GOT3 (cell line): ENCODE measurements around the gene CCDC158.
"Not testable (repeated sequence)": the region's sequence is repeated elsewhere in the genome, so short reads cannot be mapped to it uniquely, and the experiment has no call there.

Source experiments
- DNase-seq: peaks from one replicate; lab custom pipeline; 2025; ENCODE audit warnings: mixed read lengths; lab: John Stamatoyannopoulos, UW

Gene CCDC158

DNA sequence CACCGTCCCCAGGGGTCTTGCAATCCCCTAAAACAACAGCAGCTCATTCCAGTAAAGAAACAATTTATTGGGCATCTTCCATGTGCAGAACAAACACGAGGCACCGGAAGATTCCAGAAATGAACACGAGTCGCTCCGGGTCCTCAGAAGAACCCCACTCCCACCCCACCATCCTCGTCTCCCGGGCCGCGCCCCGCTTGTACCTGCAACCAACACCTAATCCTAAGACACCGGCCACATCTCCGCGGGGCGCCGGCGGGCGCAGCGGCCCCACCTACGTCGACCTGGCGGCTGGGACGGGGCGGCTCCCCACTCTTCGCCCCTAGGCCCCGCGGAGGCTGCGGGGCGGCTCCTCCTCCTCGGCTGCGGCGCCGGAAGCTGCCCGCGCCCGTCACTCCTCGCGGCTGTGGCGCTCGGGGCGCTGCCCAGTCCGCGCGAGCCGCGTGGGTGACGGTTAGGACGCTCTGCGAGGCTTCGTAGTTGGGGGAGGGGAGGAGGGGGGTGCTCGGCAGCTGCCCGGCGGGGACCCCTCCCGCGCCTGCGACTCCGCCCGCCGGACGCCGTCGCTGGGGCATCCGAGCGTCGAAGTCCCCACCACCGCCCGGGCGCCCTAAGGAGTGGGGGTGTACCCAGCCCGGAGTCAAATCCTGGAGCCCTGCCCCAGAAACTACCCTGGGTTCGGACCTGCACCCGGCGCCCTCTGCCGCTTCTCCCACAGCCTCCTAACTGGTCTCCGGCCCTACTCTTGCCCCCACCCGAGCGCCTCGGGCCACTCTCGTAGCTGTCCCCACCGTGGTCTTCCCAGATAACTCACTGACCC is at the start of gene CCDC158:
CCDC158 (minus strand) TSS at position 380 of the 820 bp plus-strand sequence. CDS start 17,934 bp downstream, outside the sequence.
- DNase-seq, result no peak

DNA sequence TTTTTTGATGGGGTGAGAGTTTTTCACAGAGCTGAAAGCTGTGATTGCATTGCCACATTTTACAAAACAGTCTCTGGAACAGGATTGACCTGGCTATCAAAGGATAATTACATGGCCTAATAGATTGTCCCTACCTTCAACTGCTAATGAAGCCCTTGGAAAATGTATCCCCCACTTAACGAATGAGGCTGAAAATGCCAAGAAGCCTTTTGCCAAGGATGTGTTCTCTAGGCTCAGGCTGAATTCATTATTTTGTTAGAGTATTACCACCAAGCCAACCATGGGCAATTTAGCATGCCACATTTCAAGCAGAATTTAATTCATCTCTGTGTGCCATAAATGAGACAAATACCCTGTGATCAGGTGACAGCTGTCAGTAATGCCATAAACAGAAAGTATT is 49.6 kb upstream of the CCDC158 start:
- DNase-seq, result no peak

DNA sequence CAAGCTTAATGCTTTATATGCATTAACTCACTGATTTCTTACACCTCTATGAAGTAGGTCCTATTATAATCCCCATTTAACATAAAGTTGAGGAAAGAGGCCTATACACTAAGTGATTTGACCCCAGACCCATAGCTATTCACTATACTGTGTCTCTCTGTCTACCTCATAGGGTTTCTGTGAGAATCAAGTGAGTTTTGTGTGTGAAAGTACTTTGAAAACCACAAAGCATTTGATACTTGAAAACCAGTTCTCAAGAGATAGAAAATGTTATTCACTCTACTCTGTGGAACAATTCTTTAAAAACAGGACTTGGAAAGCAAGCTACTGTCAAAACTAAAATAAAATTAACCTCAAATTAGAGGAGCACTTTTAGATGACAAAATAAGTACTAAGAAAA is 49.1 kb upstream of the CCDC158 start:
- DNase-seq, result no peak

DNA sequence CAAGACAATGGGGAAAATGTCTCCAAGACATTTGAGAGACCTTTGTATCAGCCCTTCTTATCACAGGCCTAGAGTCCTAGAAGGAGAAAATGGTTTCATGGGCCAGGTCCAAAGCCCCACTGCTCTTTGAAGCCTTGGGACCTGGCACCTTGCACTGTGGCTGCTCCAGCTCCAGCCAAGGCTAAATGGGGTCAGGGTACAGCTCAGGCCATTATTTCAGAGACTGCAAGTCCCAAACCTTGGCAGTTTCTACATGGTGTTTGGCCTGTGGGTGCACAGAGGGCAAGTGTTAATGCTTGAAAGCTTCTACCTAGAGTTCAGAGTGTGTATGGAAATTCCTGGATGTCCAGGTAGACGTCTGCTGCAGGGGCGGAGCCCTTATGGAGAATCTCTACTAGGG is 42.6 kb upstream of the CCDC158 start:
- DNase-seq, result no peak

DNA sequence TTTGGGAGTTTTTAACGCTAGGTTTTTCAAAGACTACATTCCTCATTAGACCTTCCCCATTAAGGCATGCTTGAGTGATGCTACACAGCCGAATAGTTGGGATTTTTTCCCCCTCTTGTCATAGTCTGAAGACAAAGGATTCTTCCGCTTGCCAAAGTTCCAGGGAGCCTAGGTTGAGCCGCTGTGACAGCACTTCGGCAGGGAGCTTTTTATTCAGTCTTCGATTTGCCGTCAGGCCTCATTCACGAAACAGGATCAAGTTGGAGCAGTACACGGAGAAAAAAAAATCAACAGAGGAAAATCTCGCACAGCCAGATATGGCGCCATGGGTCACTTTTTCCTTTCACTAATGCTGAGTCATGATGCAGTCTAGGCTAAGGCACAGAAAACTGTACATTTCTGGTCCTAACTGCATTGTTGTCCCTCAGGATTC is 38.4 kb upstream of the CCDC158 start:
- no peak for DNase-seq

DNA sequence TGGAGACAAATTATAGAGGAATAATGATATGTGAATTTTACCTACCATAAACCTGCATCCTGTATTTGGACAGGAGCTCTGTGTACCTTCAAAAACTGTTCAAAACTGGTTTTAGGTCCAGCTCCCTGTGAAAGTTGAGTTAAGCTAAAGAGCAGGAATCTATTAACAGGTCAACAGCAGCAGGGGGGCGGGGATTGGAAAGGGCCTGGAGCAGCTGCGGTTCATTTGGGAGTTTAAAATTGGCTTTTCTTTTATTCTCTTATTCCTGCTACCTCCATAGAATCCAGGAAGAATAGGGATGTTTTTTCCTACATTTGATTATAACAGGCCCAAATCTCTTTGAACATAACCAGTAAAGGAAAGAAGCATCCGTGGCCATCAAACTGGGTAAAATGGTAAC is 37.9 kb upstream of the CCDC158 start:
- DNase-seq, result no peak

DNA sequence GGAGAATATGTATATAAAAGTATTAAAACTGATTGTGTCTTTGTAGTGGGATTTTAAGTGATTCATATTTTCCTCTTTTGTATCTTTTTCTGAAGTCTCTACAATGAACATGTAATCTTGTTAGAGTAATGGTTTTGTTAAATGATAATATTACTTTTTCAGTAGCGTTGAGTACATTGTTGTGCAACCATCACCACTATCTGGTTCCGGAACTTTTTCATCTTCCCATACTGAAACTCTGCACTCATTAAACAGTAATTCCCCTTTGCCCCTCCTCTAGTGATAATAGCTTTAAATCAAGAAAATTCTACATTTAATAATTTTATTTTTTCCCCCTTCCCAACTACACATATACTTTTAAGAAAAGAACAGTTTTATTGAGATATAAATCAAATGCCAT is 37.4 kb upstream of the CCDC158 start:
- no peak for DNase-seq

DNA sequence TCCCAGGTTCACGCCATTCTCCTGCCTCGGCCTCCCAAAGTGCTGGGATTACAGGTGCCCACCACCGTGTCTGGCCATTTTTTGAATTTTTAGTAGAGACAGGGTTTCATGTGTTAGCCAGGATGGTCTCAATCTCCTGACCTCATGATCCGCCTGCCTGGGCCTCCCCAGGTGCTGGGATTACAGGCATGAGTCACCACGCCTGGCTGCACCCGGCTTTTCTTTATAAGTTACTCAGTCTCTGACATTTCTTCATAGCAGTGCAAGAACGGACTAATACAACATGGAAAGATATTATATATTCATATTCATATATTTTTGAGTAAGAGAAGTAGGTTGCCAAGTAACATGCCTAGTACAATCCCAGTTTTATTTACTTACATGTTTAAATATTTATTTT is 36.9 kb upstream of the CCDC158 start:
- no peak for DNase-seq

DNA sequence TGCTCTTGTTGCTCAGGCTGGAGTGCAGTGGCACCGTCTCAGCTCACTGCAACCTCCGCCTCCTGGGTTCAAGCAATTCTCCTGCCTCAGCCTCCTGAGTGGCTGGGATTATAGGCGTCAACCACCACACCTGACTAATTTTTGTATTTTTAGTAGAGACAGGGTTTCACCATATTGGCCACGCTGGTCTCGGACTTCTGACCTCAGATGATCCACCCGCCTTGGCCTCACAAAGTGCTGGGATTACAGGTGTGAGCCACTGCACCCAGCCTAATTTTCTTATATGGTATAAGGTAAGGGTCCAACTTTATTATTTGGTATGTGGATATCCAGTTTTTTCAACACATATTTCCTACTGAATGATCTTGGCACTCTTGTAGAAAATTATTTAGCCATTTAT is 33.1 kb upstream of the CCDC158 start:
- not testable (repeated sequence) for DNase-seq

DNA sequence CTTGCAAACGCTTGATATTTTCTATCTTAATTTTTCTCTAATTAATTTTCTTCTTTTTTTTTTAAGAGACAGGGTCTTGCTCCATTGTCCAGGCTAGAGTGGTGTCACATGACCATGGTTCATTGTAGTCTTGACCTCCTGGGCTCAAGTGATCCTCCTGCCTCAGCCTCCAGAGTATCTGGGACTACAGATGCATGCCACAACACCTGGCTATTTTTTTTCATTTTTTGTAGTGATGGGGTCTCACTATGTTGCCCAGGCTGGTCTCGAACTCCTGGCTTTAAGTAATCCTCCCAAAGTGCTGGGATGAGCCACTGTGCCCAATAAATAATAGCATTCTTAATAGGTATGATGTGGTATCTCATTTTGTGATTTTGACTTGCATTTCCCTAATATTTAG is 32.3 kb upstream of the CCDC158 start:
- DNase-seq, result no peak

DNA sequence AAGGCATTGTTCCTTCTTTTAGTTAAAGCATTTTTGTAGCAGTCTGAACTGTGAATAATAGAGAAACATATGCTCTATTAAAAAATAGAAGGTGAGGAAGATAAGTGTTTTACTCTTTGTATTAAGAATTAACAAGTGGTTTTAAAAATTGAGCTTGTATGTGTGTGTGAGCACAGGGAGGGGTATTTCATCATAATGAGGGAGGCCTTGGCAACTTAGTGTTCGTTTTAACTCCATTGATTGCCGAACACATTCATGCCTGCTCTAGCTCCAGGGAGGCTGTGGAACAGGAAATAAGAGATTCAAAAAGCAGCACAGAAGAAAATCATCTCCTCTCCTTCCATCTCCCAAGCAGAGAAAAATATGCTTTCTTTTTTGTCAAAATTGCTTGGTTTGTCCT is 28.9 kb upstream of the CCDC158 start:
- DNase-seq, result no peak

DNA sequence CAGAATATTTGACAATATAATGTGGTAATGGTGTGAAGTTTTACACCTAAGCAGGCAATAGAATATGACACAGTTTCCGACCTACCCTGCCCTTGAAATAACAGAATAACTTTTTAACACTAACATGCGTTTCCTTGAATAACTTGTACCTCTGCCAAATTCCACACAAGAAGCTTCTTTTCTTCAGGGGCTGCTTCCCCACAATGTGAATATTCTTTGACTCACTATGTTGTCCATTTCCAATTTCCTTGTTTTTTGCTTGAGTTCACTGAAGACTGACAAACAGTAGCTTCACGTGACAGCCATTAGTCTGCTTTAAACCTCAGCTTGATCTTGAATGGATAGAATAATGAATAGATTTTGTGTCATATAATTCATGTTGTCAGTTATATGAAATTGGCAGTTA is 28.4 kb upstream of the CCDC158 start:
- DNase-seq, result no peak

DNA sequence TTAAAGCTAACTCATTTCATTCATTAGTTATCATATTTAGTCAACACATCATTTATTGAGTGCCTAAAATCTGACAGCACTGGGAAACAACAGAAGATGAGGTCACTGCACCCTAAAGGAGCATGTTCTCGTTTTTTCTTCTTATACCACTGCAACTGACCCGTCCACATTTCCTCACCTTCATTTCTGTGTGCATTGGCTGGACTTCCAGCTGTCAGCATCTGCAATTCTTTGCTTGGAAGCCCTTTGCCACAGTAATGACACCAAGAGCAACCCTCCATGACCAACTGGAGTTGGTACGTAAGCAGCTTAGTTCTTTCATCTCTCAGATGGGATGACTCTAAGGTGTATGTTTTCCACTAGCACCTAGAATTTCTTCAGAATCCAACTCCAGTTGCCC is 27.3 kb upstream of the CCDC158 start:
- DNase-seq, result no peak

DNA sequence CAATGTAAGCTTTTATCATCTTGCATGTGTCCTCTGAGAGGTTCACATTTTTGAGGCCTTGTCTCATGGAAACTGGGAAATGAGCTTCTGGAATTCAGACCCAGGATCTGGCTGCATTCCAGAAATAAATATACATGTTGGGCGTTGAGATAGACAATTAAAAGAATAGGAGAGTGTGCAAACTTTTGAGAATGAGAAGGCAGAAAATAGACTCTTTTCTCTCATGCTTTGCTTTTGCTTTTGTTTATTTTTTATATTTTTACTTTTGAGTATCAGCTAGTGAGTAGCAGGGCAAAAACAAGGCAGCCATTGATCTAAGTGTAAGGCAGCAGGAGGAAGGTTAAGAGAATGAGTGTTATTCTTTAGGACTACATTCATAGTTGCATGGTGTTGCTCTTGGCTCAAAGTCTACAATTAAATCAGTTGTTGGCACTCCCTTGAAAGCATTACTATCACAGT is 26.5 kb upstream of the CCDC158 start:
- no peak for DNase-seq

DNA sequence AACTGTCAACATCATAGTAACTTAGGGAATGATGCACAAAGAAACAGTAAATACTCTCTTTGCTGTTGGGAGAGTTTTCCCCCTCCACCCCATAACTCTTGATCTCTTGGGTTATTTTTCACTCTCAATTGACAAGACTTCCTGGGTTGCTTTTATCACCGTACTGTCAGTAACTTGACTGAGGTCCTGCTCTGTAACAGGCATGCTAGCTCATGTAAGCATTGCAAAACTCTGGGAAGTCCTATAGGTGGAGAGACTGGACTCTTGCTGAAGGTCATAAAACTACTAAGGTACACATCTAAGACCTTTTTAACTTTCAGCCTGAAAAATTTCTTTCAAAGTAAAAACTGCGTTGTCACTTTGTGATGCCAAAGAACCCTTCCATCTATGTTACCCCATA is 25.0 kb upstream of the CCDC158 start:
- DNase-seq, result no peak

DNA sequence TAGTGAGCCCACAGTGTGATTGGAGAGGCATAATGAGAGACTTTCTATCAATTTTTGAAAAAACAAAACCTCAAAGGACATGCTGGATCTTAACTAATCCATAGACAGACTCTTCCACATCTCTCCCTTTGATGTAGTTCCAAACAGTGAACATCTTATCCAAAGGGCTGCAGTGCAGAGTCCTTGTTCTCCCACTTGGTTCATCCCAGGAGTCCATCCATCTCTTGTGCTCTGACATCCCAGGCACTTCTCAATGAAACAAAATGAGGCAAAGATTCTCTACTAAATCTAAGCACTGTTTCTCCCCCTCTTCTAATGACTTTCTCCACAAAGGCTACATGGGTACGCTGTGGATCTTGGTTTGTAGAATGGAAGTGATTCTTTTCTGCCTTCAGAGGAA is 22.4 kb upstream of the CCDC158 start:
- no peak for DNase-seq

DNA sequence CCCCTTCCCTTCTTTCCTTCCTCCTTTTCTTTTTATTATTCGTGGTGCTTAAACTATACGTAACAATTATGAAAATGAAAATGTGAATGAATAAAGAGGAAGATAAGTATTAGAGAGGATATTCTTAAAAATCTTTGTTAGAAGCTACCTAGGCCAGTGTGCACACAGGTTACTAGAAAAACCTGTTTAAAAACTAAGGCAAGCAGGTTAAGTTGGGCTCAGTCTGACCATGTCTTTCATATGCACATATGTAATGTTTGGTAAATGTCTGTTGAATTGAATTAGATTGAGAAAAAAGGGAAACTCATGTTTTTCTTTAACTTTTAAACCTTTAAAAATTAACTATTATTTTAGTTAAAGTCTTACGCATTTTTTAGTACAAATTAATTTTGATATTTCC is 21.9 kb upstream of the CCDC158 start:
- DNase-seq, result no peak

DNA sequence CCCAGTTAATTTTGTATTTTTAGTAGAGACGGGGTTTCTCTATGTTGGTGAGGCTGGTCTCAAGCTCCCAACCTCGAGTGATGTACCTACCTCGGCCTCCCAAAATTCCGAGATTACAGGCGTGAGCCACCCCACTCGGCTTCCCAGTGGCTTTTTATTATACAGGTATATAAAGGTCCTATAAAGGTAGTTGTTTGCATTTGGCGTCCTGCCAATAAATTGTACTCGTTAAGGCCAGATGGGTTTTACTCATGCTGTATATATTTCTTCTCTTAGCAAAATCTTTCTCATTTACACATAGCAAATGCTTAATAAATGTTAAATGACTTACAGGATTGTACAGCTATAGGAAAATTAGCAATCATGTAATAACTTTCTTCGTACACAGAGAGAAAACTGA is 20.9 kb upstream of the CCDC158 start:
- no peak for DNase-seq

DNA sequence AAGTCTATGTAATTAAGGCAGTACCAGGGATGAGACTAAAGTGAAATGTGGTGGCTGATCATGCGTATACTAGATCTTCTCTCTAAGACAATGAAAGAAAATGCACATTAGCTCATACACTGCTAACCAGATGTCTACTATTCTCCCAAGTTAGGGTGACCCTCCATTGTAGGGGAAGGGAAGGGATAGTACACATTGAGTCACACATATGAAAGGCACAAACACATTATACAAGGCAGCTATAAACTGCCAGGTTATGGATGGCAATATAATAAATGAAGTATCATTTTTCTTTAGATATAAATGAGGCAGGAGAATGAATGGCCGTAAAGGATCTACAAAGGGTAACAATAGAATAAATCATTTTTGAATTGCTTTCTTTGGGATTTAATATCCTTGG is 18.6 kb upstream of the CCDC158 start:
- DNase-seq, result no peak

DNA sequence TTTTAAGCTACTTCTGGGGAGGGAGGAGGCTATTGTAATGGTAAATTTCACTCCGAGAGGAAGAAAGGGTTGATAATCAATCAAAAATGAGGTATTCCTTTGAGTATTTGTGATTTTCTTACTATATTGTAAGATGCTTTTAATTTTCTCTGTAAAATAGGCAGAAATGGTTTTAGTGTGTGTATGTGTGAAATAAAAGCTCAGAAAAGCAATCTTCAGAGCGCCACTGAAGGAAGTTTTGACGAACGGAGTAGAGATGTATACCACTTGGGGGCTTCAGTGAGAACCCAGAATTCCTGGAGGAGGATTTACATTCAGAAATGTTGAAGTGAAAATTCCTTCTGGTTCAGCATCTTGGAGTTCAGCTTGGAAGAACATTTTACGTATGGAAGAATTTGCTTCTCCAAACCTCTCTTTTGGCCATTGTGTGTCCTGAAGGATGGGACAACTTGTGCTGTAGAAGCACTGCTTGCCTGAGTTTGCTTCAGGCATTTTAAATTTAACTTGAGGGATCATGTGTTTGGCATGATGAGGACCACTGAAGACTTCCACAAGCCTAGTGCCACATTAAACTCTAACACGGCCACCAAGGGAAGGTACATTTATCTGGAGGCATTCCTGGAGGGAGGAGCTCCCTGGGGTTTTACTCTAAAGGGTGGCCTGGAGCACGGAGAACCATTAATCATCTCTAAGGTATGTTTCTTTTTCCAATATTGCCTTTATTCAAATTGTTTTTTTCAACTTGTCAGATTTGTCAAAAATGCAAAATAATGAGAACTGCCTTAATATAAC is 14.8 kb upstream of the CCDC158 start:
- no peak for DNase-seq

DNA sequence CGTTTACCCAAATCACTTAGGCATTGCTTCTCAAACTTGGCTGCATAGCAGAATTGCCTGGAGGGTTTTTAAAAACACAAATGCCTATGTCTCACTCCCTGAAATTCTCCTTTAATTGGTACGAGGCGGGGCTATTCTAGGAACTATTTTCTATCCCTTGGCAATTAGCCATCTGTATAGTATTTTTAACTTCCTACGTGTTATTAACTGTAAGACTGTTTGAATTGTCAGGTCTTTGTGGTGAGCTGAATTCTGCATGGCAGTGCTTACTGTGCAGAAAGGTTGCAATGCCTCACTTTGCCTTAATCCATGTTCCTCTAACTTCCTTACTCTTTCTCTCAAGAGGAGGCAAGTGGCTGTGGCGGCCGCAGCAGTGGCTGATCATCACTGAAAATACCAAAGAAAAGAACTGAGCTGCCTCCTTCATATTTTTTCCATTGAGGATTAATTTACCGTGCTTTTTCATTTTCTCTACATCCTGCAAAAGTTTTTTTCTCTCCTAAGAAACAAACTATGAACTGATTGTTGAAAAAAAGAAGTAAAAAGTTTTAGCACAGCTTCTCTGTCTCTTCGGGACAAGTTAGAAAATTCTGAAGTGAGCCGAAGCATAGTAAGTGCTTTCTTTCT is 14.1 kb upstream of the CCDC158 start, which contains the start of gene SHROOM3:
SHROOM3 (plus strand) TSS at position 329 of the 627 bp plus-strand sequence. CDS start 824 bp downstream, outside the sequence.
- no peak for DNase-seq

DNA sequence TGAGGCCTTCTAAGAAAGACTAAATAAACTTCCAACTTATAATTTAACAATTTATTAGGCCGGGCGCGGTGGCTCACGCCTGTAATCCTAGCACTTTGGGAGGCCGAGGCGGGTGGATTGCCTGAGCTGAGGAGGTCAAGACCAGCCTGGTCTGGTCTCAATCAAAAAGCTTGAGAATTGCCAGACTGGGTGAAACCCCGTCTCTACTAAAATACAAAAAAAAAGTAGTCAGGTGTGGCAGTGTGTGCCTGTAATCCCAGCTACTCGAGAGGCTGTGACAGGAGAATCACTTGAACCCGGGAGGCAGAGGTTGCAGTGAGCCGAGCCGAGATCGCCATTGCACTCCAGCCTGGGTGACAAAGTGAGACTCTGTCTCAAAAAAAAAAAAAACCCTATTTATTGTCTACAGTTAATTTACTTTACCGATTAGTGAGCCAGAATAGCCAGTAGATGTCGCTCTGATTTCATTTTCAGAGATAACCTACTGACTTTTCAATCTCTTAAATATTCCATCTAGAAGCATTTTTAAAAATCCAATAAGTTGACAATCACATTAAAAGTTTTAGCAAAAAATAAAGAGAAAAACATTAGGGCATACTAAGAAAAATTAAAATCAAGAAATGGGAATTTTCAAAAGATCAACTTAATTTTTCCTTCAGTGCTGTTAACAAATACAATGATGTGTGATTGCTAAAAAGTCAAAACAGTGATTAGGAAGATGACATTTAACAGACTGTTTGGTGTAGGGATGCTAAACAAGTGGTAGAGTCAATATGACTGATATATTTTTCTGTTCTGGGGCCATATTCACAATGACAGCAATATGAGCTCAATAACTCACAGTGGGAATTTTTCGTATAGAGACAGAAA is 9.8 kb upstream of the CCDC158 start:
- no peak for DNase-seq
